K562 (cell line): Measurements from ENCODE around the gene CRABP2. TPM values are rescaled to one million over a fixed set of nuclear protein-coding genes. Genes with fewer than 3 reads are reported as not detected.

Experiments used
- BCOR ChIP-seq: fragments of 450-650 bp; IDR thresholded peaks from 2 replicates; pipeline ENCODE4 v1.6.1; 2016
- CBFB ChIP-seq: sonication (generic); formaldehyde crosslinking; IDR thresholded peaks from 2 replicates; pipeline ENCODE4 v1.4.0; 2020; ENCODE audit warnings: mild to moderate bottlenecking, missing genetic modification reagents
- ELK3 ChIP-seq: fragments of 450-650 bp; formaldehyde crosslinking; IDR thresholded peaks from 2 replicates; pipeline ENCODE4 v1.4.0; 2020; ENCODE audit warnings: mild to moderate bottlenecking
- FOS ChIP-seq: IDR thresholded peaks from 3 replicates; pipeline ENCODE4 v1.6.1; 2011; ENCODE audit not compliant: insufficient read length; ENCODE audit errors: extremely low read depth
- SMAD4 ChIP-seq: fragments of 250-450 bp; sonication (Bioruptor Pico); conservative IDR thresholded peaks from 2 replicates; pipeline ENCODE4 v1.8.0; 2021; ENCODE audit warnings: inconsistent platforms, mild to moderate bottlenecking, moderate library complexity
- TCF3 ChIP-seq: sonication (generic); formaldehyde crosslinking; IDR thresholded peaks from 2 replicates; pipeline ENCODE4 v1.4.0; 2020; ENCODE audit warnings: mild to moderate bottlenecking, missing genetic modification reagents
- ZNF431 ChIP-seq: sonication (generic); formaldehyde crosslinking; IDR thresholded peaks from 2 replicates; pipeline ENCODE4 v1.8.0; 2022; ENCODE audit warnings: mild to moderate bottlenecking, missing genetic modification reagents
- polyA plus RNA-seq, 8 experiments: library from polyadenylated mRNA; depleted of rRNA in 4 of 8; stranded (reverse) in 5 of 8; unstranded in 3 of 8; fragments of >200 nt; fragmentation: Nextera tagmentation in 2 of 8; fragmentation: Illumina TruSeq in 1 of 8; extraction: Ambion mirVana in 2 of 8; extraction: Trizol in 1 of 8; gene quantifications; 2 replicates each; pipeline versions ENCODE4 v1.2.1 to v1.2.3, GENCODE V29; 2011 to 2014; ENCODE audit warnings: inconsistent platforms in 1 of 8, missing spikeins in 1 of 8
- total RNA-seq, 7 experiments: library from RNA; depleted of rRNA in 6 of 7; stranded (reverse); fragments of >200 nt in 6 of 7; fragmentation: Illumina TruSeq in 2 of 7; extraction: Trizol in 2 of 7; gene quantifications; 2 replicates each; pipeline versions ENCODE4 v1.2.1 to v1.2.3, GENCODE V29; 2011 to 2021; ENCODE audit warnings: low replicate concordance in 1 of 7
- TF ChIP-seq, protein P1 (sequence below), 2 experiments: fragments of 450-650 bp; IDR thresholded peaks; 2 replicates each; pipeline ENCODE4 v1.6.1; 2018; ENCODE audit warnings: mild to moderate bottlenecking in 2 of 2, low read depth in 1 of 2; ENCODE audit not compliant: partially characterized antibody in 2 of 2
- TF ChIP-seq, protein P2 (sequence below): fragments of 250-450 bp; sonication (Bioruptor Pico); IDR thresholded peaks from 2 replicates; pipeline ENCODE4 v1.4.0; 2020; ENCODE audit warnings: mild to moderate bottlenecking, moderate library complexity, borderline replicate concordance
- TF ChIP-seq, protein P3 (sequence below), 2 experiments: fragments of 450-650 bp; IDR thresholded peaks; 2 replicates each; pipeline ENCODE4 v1.6.1; 2016; ENCODE audit warnings: mild to moderate bottlenecking in 2 of 2, borderline replicate concordance in 1 of 2, low read depth in 1 of 2, moderate library complexity in 1 of 2

Gene CRABP2
- total and polyA plus RNA-seq, 9 of the 15 experiments (the other 6 are each of a cell fraction or from before 2014, with no cell fraction given) = 0.30 to 2.5 (median 0.82) TPM

GRCh38 chr1:156751757-156752481 is 46.5 kb upstream of the CRABP2 start (continued):
- TF ChIP-seq SMAD4 (CRISPR knock-in tag) = 0 out of 2 replicates have a peak, but pooled peaks have one; percentile 18
- no peak for TF ChIP-seq ELK3 (CRISPR knock-in tag)
- TF ChIP-seq FOS = no peak
- TF ChIP-seq, protein P1, sequence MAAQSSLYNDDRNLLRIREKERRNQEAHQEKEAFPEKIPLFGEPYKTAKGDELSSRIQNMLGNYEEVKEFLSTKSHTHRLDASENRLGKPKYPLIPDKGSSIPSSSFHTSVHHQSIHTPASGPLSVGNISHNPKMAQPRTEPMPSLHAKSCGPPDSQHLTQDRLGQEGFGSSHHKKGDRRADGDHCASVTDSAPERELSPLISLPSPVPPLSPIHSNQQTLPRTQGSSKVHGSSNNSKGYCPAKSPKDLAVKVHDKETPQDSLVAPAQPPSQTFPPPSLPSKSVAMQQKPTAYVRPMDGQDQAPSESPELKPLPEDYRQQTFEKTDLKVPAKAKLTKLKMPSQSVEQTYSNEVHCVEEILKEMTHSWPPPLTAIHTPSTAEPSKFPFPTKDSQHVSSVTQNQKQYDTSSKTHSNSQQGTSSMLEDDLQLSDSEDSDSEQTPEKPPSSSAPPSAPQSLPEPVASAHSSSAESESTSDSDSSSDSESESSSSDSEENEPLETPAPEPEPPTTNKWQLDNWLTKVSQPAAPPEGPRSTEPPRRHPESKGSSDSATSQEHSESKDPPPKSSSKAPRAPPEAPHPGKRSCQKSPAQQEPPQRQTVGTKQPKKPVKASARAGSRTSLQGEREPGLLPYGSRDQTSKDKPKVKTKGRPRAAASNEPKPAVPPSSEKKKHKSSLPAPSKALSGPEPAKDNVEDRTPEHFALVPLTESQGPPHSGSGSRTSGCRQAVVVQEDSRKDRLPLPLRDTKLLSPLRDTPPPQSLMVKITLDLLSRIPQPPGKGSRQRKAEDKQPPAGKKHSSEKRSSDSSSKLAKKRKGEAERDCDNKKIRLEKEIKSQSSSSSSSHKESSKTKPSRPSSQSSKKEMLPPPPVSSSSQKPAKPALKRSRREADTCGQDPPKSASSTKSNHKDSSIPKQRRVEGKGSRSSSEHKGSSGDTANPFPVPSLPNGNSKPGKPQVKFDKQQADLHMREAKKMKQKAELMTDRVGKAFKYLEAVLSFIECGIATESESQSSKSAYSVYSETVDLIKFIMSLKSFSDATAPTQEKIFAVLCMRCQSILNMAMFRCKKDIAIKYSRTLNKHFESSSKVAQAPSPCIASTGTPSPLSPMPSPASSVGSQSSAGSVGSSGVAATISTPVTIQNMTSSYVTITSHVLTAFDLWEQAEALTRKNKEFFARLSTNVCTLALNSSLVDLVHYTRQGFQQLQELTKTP (IDR thresholded peaks at IDR 0.05; ENCODE audit: low read depth in 1 of 2, partially characterized antibody in 2 of 2) = no peak
- TF ChIP-seq TCF3 (CRISPR knock-in tag) = no peak
- no peak for TF ChIP-seq ZNF431 (CRISPR knock-in tag)
- no peak for TF ChIP-seq BCOR
- TF ChIP-seq, protein P2, sequence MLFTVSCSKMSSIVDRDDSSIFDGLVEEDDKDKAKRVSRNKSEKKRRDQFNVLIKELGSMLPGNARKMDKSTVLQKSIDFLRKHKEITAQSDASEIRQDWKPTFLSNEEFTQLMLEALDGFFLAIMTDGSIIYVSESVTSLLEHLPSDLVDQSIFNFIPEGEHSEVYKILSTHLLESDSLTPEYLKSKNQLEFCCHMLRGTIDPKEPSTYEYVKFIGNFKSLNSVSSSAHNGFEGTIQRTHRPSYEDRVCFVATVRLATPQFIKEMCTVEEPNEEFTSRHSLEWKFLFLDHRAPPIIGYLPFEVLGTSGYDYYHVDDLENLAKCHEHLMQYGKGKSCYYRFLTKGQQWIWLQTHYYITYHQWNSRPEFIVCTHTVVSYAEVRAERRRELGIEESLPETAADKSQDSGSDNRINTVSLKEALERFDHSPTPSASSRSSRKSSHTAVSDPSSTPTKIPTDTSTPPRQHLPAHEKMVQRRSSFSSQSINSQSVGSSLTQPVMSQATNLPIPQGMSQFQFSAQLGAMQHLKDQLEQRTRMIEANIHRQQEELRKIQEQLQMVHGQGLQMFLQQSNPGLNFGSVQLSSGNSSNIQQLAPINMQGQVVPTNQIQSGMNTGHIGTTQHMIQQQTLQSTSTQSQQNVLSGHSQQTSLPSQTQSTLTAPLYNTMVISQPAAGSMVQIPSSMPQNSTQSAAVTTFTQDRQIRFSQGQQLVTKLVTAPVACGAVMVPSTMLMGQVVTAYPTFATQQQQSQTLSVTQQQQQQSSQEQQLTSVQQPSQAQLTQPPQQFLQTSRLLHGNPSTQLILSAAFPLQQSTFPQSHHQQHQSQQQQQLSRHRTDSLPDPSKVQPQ = no peak
- no peak for TF ChIP-seq CBFB (CRISPR knock-in tag)
- TF ChIP-seq, protein P3, sequence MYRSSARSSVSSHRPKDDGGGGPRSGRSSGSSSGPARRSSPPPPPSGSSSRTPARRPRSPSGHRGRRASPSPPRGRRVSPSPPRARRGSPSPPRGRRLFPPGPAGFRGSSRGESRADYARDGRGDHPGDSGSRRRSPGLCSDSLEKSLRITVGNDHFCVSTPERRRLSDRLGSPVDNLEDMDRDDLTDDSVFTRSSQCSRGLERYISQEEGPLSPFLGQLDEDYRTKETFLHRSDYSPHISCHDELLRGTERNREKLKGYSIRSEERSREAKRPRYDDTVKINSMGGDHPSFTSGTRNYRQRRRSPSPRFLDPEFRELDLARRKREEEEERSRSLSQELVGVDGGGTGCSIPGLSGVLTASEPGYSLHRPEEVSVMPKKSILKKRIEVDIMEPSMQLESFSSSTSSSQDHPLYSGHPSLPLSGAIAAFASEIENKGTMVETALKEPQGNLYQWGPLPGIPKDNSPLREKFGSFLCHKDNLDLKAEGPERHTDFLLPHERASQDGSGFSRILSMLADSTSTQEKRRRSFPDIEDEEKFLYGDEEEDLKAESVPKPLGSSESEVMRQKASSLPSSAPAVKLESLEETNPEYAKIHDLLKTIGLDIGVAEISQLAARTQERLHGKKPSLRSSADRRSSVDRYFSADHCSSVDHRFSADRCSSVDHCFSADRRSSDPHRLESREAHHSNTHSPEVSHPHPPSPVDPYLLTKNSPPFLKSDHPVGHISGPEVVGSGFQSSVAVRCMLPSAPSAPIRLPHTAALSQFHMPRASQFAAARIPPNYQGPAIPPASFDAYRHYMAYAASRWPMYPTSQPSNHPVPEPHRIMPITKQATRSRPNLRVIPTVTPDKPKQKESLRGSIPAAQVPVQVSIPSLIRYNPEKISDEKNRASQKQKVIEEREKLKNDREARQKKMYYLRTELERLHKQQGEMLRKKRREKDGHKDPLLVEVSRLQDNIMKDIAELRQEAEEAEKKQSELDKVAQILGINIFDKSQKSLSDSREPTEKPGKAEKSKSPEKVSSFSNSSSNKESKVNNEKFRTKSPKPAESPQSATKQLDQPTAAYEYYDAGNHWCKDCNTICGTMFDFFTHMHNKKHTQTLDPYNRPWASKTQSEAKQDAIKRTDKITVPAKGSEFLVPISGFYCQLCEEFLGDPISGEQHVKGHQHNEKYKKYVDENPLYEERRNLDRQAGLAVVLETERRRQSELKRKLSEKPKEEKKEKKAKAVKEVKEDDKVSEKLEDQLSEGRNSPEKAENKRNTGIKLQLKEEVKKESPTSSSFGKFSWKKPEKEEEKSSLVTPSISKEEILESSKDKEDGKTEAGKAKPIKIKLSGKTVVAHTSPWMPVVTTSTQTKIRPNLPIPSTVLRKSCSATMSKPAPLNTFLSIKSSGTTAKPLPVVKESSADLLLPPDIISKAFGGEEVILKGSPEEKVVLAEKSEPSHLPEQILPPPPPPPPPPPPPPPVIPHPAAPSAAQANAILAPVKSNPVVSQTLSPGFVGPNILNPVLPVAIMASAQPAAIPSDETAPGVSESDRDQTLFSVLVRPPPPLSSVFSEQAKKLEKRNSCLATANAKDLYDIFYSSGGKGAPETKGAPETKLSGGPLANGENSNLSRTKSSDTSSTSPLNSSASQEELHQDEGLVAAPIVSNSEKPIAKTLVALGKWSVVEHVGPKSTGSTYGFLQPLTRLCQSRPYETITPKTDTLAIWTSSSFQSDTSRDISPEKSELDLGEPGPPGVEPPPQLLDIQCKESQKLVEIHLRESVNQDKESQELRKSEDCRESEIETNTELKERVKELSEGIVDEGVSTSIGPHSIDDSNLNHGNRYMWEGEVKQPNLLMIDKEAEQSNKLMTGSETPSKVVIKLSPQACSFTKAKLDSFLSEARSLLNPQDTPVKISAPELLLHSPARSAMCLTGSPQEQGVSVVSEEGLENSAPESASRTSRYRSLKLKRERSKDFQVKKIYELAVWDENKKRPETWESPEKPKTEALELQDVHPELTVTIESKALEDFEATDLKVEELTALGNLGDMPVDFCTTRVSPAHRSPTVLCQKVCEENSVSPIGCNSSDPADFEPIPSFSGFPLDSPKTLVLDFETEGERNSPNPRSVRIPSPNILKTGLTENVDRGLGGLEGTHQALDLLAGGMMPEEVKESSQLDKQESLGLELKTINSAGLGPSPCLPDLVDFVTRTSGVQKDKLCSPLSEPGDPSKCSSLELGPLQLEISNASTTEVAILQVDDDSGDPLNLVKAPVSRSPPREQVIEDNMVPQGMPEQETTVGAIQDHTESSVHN (IDR thresholded peaks at IDR 0.05; ENCODE audit: borderline replicate concordance in 1 of 2, low read depth in 1 of 2) = no peak
